ENCODE data around the gene USP31. TPM values are rescaled to one million over a fixed set of nuclear protein-coding genes. Genes with fewer than 3 reads are reported as not detected.

Gene USP31
- total RNA-seq, 1 donor from 2014 or later: 15.4 TPM

GRCh38 chr16:23024044-23024443 is 125.2 kb downstream of the USP31 start:
- DNase-seq (ENCODE audit: low spot score): no peak

- DNase-seq (ENCODE audit: low spot score): no peak
Measured at GRCh38 chr16:23020084-23020483, 129.2 kb downstream of the USP31 start.

- no peak for DNase-seq (ENCODE audit: low spot score)
Measured at GRCh38 chr16:23016368-23016767, 132.9 kb downstream of the USP31 start.

- DNase-seq (ENCODE audit: low spot score): no peak
Measured at GRCh38 chr16:23015580-23015979, 133.7 kb downstream of the USP31 start.

- no peak for DNase-seq (ENCODE audit: low spot score)
Measured at GRCh38 chr16:23014592-23014991, 134.7 kb downstream of the USP31 start.

Other genes with a start within 250 kb of the USP31 start
- gene SCNN1G, start 33.3 kb upstream of the USP31 start, total RNA-seq: not detected
- gene SCNN1B, start 152.8 kb upstream of the USP31 start, total RNA-seq: 4.4 TPM